NCI-H2081 treated with DMSO at 0.1 percent for 48 hours (cell line): ENCODE data around the gene PTPN2.
"Not testable (repeated sequence)": the region's sequence is repeated elsewhere in the genome, so short reads cannot be mapped to it uniquely, and the experiment has no call there.

Experiments
- DNase-seq: peaks from one replicate; lab custom pipeline; 2025; lab: John Stamatoyannopoulos, UW

PTPN2 gene

GRCh38 chr18:12825230-12825629 lies 58.8 kb downstream of the PTPN2 start:
- no peak for DNase-seq

GRCh38 chr18:12823892-12824291 lies 60.1 kb downstream of the PTPN2 start:
- no peak for DNase-seq

GRCh38 chr18:12821408-12821807 lies 62.6 kb downstream of the PTPN2 start:
- no peak for DNase-seq

GRCh38 chr18:12820506-12820905 lies 63.5 kb downstream of the PTPN2 start:
- no peak for DNase-seq

DNA sequence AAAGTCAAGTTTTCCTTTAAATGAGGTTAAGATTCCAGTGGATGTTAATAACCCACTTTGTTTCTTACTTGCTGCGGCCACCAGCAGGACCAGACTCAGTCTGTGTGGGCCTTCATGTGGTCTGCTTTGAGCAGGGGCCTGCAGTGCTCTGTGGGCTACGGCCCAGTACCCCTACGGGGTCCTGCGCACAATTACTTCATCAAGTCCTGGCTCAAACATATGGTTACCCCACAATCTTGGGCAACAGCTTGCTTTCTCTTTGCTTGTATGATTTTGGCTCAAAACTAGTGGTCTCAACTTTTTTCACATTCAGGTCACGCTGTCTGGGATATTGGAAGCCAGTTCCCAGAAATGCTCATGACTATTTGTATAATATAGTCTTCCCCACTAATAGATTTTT lies 64.2 kb downstream of the PTPN2 start:
- no peak for DNase-seq

DNA sequence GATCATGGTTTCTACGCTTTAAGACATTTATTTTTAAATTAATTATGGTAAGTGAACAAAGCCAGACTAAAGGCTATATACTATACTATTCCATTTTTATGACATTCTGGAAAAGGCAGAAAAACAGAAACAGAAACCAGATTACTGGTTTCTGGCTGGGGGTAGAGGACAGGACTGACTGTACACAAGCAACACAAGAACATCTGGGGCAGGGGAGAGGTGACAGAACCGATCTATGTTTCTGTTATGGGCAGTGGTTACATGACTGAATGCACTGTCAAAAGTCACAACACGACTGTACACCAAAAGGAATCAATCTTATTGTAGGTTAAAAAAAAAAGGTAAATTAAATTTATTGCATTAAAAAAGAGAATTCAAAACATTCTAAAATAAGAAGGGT lies 64.7 kb downstream of the PTPN2 start:
- DNase-seq: no peak

DNA sequence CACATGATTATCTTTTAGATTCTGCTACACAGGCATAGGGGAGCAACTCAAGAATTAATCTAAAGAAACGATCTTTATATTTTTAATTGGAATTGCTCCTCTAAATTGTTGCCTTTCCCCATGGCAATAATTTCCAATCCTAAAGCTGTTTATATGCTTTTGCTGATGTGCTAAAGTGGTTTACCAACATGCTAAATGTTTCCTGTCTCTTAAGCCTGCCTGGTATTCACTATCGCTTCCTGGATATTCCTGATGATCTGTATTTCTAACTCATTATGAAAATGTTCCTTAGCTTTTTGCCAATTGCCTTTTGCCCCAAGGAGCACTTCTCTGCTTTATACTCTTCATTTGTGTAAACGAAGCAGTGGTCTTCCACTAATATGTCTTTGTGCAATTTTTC lies 65.8 kb downstream of the PTPN2 start:
- no peak for DNase-seq

DNA sequence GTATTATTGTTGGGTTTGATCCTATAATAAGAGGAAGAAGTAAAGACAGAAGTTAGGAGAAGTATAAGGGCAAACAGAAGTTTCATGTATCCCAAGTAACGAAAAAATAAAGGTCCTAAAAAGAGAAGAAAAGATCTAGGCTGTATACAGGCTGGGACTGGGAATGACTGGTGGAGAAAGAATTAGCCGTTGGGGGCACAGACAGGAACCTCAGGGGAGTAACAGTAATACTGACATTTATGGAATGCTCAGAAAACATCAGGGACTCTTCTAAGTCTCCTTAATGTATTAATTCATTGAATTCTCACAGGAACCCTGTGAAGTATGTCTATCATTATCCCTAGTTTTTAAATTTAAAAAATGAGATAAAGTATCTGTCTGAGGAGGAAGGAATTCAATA lies 67.6 kb downstream of the PTPN2 start:
- DNase-seq: no peak

GRCh38 chr18:12811191-12811950 lies 72.7 kb downstream of the PTPN2 start:
- DNase-seq: no peak

DNA sequence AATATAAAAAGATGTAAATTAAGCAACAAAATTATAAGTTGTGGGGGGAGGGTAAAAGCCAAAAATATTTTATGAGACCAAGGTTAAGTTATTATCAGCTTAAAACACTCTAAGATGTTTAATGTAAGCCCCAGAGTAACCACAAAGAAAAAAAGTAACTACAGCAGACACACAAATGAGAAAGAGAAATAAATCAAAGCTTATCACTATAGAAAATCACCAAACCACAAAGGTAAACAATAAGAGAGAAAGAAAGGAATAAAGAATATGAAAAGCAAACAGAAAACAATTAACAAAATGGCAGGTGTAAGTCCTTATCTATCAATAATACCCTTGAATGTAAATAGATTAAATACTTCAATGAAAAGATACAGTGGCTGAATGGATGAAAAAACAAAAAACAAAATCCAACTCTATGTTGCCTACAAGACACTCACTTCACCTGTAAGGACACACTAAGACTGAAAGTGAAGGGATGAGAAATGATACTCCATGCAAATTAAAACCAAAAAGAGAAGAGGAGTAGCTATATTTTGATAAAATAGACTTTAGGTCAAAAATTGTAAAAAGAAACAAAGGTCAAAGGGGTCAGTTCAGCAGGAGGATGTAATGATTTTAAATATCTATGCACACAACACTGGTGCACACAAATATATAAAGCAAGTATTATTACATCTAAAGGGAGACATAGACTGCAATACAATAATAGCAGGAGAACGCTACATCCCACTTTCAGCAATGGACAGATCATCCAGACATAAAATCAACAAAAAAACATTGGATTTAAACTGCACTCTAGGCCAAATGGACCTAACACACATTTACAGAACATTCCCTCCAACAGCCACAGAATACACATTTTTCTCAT lies 80.7 kb downstream of the PTPN2 start:
- no peak for DNase-seq

DNA sequence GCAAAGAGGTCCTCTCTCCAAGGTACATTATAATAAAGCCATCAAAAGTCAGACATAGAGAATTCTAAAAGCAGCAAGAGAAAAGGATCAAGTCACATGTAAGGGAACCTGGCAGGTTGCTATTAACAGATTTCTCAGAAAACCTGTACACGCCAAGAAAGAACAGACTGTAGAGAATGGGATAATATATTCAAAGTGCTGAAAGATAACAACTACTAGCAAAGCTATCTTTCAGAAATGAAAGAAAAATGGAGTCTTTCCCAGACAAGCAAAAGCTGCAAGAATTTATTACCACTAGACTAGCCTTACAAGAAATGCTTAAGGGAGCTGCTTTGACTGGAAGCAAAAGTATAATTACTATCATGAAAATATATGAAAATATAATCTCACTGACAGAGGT lies 81.5 kb downstream of the PTPN2 start:
- DNase-seq: no peak

DNA sequence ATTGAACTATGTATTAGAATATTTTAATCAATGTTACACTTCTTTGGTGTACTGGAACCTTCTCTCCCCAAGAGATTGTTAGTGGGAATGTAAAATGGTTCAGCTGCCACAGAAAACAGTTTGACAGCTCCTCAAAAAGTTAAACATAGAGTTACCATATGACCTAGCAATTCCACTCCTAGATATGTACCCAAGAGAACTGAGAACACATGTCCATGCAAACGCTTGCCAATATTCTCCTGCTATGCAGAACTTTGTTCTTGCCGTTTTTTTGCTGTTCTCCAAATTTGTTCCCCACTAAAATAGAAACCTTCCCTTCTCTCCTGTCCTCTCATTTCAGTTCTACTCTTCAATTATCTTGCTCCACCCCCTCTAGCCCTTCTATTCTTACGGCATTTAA lies 87.6 kb downstream of the PTPN2 start:
- no peak for DNase-seq

DNA sequence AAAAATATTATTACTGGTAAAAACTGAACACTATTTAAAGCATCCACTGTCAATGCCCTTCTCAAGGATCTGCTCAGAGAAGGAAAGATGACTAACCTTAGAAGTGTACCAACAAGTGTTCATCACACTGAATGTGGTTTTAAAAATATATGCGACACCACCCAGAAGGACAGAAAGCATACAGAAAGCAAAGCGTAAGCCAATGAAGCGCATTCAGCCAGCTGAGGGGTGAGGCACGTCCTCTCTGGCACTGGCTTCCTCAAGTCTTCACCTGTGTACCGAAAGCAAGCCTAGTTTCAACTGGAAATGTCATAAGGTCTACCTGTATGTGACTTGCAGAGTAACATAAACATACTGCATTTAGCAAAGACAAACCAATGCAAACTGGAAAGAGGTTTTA lies 92.4 kb downstream of the PTPN2 start:
- DNase-seq: no peak

DNA sequence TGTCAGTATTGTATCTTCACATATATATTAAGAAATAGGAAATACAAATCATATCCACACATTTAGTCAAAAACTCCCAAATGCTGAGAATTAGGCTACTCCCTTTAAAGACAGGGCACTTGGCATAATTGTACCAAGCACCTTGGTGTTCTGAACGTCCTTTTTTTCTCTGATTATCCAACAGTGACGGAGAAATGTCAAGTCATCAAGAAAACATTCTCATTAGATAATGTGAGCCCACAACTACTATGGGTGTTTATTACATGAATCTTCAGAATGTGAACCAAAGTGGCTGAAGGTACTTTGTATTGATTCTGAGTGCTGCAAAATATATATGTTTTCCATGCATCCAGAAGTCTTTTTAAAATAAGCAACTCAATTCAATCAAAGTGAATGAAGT lies 97.4 kb downstream of the PTPN2 start:
- no peak for DNase-seq

DNA sequence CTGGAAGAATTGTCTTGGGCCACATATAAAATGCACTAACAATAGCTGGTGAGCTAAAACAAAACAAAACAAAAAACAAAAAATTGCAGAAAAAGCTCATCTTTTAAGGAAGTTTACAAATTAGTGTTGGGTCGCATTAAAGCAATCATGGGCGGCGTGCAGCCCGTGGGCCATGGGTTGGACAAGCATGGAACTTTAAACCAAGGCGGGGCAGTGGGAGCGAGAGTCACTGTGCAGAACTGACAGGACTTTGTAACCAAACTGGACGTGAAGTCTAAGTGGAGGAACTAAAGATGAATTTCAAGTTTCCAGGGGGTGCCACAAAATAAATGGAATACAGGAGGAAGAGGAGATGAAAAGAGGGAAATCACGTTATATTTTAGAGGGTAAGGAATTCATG lies 100.5 kb downstream of the PTPN2 start:
- no peak for DNase-seq

- DNase-seq: no peak
Observed at GRCh38 chr18:12782521-12782920, 101.5 kb downstream of the PTPN2 start.

DNA sequence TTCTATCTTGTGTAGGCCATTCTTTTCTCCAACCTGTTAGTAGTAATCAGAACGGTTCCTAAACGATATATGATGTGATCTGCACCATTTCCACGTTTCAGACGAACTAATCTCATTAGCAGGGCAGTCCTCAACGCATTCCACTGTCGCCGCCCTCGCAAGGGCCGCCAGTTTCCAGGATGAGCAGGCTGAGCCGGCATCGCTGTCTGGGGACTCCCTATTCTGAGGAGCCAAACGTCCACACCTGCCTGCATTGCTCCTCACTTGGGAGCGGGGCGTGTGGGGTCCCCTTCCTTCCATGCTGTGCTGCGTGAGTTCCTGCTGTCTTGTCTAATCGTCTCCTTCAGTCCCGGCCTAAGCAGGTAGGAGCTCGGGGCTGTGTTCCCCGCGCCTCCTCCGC lies 104.6 kb downstream of the PTPN2 start:
- DNase-seq: no peak

GRCh38 chr18:12779043-12779442 lies 105.0 kb downstream of the PTPN2 start:
- DNase-seq: no peak

DNA sequence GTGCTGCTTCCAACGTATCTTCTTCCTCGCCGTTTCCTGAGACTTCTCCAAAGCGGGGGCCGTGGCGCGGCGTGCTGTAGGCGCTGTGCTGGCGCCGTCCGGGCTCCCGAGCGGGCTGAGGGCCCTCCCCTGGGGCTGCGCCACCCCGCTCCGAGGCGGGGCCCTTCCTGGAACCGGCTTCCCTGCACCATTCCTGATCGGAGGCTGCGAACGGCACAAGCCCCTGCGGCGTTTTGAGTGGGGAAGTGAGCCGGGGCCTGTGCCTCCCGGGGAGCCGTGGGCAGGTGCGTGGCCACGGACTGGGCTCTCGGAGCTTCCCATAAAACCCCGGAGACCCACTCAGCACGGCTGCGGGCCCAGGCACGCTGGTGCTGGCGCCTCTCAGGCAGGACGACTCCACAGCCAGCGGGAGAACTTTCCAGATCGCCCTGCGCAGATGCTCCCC lies 106.5 kb downstream of the PTPN2 start:
- no peak for DNase-seq

DNA sequence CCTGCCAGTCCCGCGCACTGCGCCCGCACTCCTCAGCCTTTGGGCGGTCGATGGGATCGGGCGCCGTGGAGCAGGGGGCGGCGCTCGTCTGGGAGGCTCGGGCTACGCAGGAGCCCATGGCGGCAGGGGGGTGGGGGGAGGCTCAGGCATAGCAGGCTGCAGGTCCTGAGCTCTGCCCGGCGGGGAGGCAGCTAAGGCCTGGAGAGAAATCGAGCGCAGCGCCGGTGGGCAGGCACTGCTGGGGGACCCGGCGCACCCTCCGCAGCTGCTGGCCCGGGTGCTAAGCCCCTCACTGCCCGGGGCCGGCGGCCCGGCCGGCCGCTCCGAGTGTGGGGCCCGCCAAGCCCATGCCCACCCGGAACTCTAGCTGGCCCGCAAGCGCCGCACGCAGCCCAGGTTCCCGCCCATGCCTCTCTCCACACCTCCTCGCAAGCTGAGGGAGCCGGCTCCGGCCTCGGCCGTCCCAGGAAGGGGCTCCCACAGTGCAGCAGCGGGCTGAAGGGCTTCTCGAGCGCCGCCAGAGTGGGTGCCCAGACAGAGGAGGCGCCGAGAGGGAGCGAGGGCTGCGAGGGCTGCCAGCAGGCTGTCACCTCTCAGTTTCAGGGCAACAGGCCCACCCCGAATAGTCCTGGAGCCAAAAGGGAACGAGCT lies 107.1 kb downstream of the PTPN2 start:
- DNase-seq: no peak

DNA sequence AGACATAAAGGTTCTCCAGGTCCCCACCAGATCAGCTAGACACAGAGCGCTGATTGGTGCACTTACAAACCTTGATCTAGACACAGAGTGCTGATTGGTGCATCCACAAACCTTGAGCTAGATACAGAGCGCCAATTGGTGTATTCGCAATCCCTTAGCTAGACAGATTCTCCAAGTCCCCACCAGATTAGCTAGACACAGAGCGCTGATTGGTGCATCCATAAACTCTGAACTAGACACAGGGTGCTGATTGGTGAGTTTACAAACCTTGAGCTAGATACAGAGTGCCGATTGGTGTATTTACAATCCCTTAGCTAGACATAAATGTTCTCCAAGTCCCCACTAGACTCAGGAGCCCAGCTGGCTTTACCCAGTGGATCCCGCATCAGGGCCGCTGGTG lies 107.6 kb downstream of the PTPN2 start:
- not testable (repeated sequence) for DNase-seq

- DNase-seq: no peak
Observed at GRCh38 chr18:12774982-12775381, 109.1 kb downstream of the PTPN2 start.

DNA sequence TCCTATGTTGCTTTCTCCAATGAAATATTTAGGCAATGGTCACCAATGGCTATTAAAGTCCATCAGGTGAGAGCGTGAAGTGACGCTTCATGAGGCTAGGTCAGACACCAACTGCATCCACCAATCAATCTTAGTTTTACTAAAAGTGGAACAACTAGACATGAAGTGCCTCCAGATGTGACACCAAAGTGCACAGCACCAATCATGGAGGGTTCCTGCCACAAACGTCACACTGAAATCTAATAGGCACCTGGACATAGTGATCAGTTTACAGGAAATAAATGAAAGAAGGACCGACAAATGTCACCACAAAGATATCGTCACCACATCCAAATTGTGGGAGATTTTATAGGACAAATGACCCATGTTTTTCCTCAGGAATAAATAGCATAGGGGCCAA lies 110.7 kb downstream of the PTPN2 start:
- DNase-seq: no peak
